Choroid plexus epithelial cell (primary cell): ENCODE data around the gene ONECUT2.
A peak's percentile ranks its signal among the peaks of the same experiment; 100 is the strongest.

Source experiments
- DNase-seq: peaks from one replicate; pipeline ENCODE4 v3.0.0-alpha.2; 2010; ENCODE audit warnings: low read depth
- H3K4me3 ChIP-seq: 2 replicates; pipeline ENCODE4 v1.5.1; 2011; ENCODE audit warnings: low read depth, mild to moderate bottlenecking, control low read depth, low read length, moderate library complexity
- TF ChIP-seq, protein P1 (sequence below): conservative IDR thresholded peaks from 2 replicates; pipeline ENCODE4 v1.5.1; 2011; ENCODE audit warnings: low read depth, mild to moderate bottlenecking, control low read depth, inconsistent platforms, low read length, moderate library complexity

Gene ONECUT2

DNA sequence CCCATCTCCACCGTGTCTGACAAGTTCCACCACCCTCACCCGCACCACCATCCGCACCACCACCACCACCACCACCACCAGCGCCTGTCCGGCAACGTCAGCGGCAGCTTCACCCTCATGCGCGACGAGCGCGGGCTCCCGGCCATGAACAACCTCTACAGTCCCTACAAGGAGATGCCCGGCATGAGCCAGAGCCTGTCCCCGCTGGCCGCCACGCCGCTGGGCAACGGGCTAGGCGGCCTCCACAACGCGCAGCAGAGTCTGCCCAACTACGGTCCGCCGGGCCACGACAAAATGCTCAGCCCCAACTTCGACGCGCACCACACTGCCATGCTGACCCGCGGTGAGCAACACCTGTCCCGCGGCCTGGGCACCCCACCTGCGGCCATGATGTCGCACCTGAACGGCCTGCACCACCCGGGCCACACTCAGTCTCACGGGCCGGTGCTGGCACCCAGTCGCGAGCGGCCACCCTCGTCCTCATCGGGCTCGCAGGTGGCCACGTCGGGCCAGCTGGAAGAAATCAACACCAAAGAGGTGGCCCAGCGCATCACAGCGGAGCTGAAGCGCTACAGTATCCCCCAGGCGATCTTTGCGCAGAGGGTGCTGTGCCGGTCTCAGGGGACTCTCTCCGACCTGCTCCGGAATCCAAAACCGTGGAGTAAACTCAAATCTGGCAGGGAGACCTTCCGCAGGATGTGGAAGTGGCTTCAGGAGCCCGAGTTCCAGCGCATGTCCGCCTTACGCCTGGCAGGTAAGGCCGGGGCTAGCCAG, 1.2 kb downstream of the ONECUT2 start:
- H3K4me3 ChIP-seq = no peak overlapping the region
- TF ChIP-seq, protein P1, sequence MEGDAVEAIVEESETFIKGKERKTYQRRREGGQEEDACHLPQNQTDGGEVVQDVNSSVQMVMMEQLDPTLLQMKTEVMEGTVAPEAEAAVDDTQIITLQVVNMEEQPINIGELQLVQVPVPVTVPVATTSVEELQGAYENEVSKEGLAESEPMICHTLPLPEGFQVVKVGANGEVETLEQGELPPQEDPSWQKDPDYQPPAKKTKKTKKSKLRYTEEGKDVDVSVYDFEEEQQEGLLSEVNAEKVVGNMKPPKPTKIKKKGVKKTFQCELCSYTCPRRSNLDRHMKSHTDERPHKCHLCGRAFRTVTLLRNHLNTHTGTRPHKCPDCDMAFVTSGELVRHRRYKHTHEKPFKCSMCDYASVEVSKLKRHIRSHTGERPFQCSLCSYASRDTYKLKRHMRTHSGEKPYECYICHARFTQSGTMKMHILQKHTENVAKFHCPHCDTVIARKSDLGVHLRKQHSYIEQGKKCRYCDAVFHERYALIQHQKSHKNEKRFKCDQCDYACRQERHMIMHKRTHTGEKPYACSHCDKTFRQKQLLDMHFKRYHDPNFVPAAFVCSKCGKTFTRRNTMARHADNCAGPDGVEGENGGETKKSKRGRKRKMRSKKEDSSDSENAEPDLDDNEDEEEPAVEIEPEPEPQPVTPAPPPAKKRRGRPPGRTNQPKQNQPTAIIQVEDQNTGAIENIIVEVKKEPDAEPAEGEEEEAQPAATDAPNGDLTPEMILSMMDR = no peak
- DNase-seq = no peak

DNA sequence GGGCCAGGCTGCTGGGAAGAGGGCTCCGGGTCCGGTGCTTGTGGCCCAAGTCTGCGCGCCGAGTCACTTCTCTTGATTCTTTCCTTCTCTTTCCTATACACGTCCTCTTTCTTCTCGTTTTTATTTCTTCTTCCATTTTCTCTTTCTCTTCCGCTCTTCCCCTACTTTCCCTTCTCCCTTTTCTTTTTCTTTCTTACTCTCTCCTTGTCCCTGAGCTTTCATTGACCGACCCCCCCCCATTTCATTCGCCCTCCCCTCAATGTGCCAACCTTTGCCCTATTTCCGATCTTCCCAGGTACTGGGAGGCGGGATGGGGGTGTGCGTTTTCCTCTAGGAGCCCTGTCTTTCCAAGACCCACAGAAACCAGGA, 1.8 kb downstream of the ONECUT2 start:
- no peak for DNase-seq
- TF ChIP-seq, protein P1 = no peak
- no peak overlapping the region for H3K4me3 ChIP-seq

DNA sequence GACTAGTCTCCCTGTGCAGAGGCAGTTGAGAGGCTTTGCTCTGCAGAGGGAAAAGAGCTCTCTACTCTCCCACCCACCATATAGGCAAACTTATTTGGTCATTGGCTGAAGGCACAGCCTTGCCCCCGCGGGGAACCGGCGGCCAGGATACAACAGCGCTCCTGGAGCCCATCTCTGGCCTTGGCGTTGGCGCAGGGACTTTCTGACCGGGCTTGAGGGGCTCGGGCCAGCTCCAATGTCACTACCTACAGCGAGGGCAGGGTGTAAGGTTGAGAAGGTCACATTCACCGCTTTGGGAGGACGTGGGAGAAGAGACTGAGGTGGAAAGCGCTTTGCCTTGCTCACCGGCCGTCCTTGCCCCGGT, 2.2 kb downstream of the ONECUT2 start:
- TF ChIP-seq, protein P1 = no peak
- DNase-seq = no peak
- no peak overlapping the region for H3K4me3 ChIP-seq

DNA sequence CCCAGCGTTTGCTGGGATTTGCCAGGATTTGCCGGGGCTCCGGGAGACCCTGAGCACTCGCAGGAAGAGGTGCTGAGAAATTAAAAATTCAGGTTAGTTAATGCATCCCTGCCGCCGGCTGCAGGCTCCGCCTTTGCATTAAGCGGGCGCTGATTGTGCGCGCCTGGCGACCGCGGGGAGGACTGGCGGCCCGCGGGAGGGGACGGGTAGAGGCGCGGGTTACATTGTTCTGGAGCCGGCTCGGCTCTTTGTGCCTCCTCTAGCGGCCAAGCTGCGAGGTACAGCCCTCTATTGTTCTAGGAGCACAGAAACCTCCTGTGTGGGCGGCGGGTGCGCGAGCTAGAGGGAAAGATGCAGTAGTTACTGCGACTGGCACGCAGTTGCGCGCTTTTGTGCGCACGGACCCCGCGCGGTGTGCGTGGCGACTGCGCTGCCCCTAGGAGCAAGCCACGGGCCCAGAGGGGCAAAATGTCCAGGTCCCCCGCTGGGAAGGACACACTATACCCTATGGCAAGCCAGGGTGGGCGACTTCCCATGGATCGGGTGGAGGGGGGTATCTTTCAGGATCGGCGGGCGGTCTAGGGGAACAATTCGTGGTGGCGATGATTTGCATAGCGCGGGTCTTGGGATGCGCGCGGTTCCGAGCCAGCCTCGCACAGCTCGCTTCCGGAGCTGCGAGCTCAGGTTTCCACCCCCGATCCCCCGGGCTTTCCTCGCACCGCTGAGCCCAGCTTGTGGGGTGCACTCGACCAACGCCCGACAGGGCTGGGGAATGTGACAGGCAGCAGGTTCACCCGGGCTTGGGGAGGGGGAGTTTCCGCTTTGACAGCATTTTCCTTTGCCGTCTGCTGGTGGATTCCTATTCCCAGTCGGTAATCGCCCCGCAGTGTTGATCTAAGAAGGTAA, 2.8 kb downstream of the ONECUT2 start:
- peak; percentile 38 for DNase-seq
- H3K4me3 ChIP-seq = no peak overlapping the region
- TF ChIP-seq, protein P1 = peak; percentile 58

DNA sequence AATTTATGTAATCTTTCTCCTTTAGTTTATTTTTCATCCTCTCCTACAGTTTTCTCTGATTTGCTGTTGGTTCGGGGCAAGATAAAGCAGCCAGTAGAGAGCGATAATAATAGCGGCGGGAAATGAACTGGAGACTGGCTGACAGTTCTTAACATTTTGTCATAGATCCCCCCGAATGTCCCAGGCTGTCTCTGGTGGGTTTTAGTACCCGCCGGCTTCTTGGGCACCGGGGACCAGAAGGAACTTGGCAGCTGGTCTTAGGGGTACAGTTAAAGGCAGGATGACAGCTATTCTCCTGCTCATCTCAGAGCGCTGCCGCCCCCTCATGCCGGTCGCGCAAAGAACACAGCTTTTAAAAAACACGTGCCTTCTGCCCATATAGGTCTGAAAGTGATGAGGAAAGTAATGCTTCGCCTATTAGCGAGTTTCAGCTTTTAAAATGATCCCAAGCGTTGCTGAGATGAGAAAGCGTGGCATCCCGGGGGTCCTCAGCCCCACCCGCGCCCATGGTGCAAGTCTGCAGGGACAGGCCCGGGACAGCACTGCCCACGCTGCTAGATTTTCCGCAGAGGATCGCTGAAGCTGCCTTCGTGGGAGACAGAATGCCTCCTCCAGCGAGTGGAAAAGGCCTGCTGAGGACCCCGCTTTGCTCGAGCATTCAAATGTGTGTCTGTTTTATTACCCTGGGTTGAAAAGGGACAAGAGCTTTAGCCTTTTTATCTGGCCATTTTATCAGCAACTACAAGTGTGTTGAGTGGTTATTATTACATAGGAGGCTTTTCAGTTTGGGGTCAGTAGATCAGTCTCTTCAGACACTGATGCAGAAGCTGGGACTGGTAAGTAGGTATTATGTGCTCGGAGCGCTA, 3.8 kb downstream of the ONECUT2 start:
- no peak overlapping the region for H3K4me3 ChIP-seq
- TF ChIP-seq, protein P1 = peak; percentile 15
- DNase-seq = no peak

DNA sequence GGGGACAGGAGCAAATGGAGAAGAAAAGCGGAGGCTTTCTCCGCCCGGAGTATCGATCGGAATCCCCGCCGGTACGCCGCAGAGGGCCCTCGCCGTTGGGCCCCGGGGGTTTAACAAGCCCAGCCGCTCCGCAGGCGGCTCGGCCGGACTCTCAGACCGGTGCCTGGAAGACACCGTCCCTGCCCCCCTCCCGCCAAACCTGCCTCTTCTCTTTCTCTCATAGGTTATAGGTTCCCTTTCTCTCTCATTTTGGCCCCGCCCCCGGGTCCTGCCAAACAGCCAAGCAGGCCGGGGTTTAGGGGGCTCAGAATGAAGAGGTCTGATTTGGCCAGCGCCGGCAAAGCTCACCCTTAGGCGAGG, 4.4 kb downstream of the ONECUT2 start:
- TF ChIP-seq, protein P1 = no peak
- no peak for DNase-seq
- no peak overlapping the region for H3K4me3 ChIP-seq
